T-cell (primary cell): ENCODE measurements around the gene RALB. TPM values are rescaled to one million over a fixed set of nuclear protein-coding genes. Genes with fewer than 3 reads are reported as not detected.
A peak's percentile ranks its signal among the peaks of the same experiment; 100 is the strongest.
"Not testable (repeated sequence)": the region's sequence is repeated elsewhere in the genome, so short reads cannot be mapped to it uniquely, and the experiment has no call there.

Experiments used
- ATAC-seq, 4 experiments: fragments of 200-7000 bp in 3 of 4; fragments of 150-1000 bp in 1 of 4; cut with Tn5 transposase; replicated peaks in 1 of 4; 1 replicate in 3 of 4; 2 replicates in 1 of 4; pipeline ENCODE4 v1.10.0; 2021; ENCODE audit warnings: moderate library complexity in 3 of 4, mild to moderate bottlenecking in 2 of 4, moderate number of reproducible peaks in 1 of 4
- CTCF ChIA-PET, 2 donors: fragments of 300-600 bp; sonication (Branson Sonifier 250); formaldehyde crosslinking; loops; one replicate each; lab custom pipeline; 2022; ENCODE audit warnings: antibody characterized with exemption in 2 of 2; lab: Charles Lee
- POLR2A ChIA-PET, 2 donors: fragments of 300-600 bp; sonication (Branson Sonifier 250); formaldehyde crosslinking; loops; one replicate each; lab custom pipeline; 2022; ENCODE audit warnings: antibody characterized with exemption in 2 of 2; lab: Charles Lee
- DNase-seq, 35 experiments: peaks; one replicate each; pipeline versions ENCODE4 v3.0.0 to v3.0.0-alpha.2; 2013 to 2023
- H3K27ac ChIP-seq: one replicate; pipeline ENCODE4 v1.5.1; 2013; ENCODE audit warnings: low read length
- H3K27me3 ChIP-seq, 2 experiments: replicated peaks in 1 of 2; 1 replicate in 1 of 2; 2 replicates in 1 of 2; pipeline versions ENCODE4 v1.6.1 to v1.7.0; 2013; ENCODE audit warnings: low read length in 1 of 2, mixed read lengths in 1 of 2; ENCODE audit not compliant: control insufficient read depth in 2 of 2, insufficient read depth in 2 of 2; ENCODE audit errors: extremely low read depth in 1 of 2
- H3K36me3 ChIP-seq, 2 donors: 1 replicate in 1 of 2; 2 replicates in 1 of 2; pipeline versions ENCODE4 v1.6.1 to v1.7.0; 2013; ENCODE audit warnings: low read length in 1 of 2; ENCODE audit not compliant: control insufficient read depth in 2 of 2, insufficient read depth in 1 of 2; ENCODE audit errors: extremely low read depth in 1 of 2
- H3K4me1 ChIP-seq, 2 experiments: 1 replicate in 1 of 2; 2 replicates in 1 of 2; pipeline versions ENCODE4 v1.6.1 to v1.7.0; 2013; ENCODE audit warnings: low read length in 2 of 2, mixed read lengths in 1 of 2; ENCODE audit not compliant: insufficient read depth in 2 of 2, control insufficient read depth in 1 of 2; ENCODE audit errors: extremely low read depth in 1 of 2
- H3K4me3 ChIP-seq, 2 donors: 1 replicate in 1 of 2; 2 replicates in 1 of 2; pipeline versions ENCODE4 v1.5.1 to v1.7.0; 2013; ENCODE audit warnings: mild to moderate bottlenecking in 2 of 2, low read length in 1 of 2, moderate library complexity in 1 of 2; ENCODE audit not compliant: control insufficient read depth in 1 of 2; ENCODE audit errors: extremely low read depth in 1 of 2
- H3K9me3 ChIP-seq: 2 replicates; pipeline ENCODE4 v1.7.0; 2013
- H3K27ac Mint-ChIP-seq, 2 donors: one replicate each; pipeline ENCODE4 v1.8.0; 2020 to 2021; ENCODE audit warnings: mild to moderate bottlenecking in 2 of 2, mixed read lengths in 2 of 2
- H3K27me3 Mint-ChIP-seq, 2 donors: one replicate each; pipeline ENCODE4 v1.8.0; 2021 to 2022; ENCODE audit warnings: mixed read lengths in 2 of 2
- H3K36me3 Mint-ChIP-seq: one replicate; pipeline ENCODE4 v1.8.0; 2021; ENCODE audit warnings: mixed read lengths
- H3K4me1 Mint-ChIP-seq, 3 donors: one replicate each; pipeline ENCODE4 v1.8.0; 2020 to 2022; ENCODE audit warnings: mixed read lengths in 3 of 3, mild to moderate bottlenecking in 1 of 3
- H3K4me3 Mint-ChIP-seq, 3 donors: one replicate each; pipeline ENCODE4 v1.8.0; 2020 to 2022; ENCODE audit warnings: mild to moderate bottlenecking in 3 of 3, mixed read lengths in 3 of 3, moderate library complexity in 3 of 3
- H3K9me3 Mint-ChIP-seq, 3 donors: one replicate each; pipeline ENCODE4 v1.8.0; 2020 to 2022; ENCODE audit warnings: mixed read lengths in 3 of 3
- WGBS: methylation state at CpG from one replicate; pipeline ENCODE4 v1.1.5; 2013; ENCODE audit warnings: missing lambda C conversion rate; ENCODE audit not compliant: insufficient coverage; 5-methylcytosine and 5-hydroxymethylcytosine counted together
- total RNA-seq, 35 experiments: library from RNA in 6 of 35; stranded (reverse) in 6 of 35; fragments of 120-200 nt in 1 of 35; gene quantifications; one replicate each; pipeline versions ENCODE4 v1.2.1 to v1.2.4 and lab custom pipeline; 2013 to 2026

RALB gene
- total RNA-seq, 5 donors from 2014 or later (not counting 1 experiment from before 2014, with no cell fraction given) = 10.3 to 20.1 (median 12.9) TPM

DNA sequence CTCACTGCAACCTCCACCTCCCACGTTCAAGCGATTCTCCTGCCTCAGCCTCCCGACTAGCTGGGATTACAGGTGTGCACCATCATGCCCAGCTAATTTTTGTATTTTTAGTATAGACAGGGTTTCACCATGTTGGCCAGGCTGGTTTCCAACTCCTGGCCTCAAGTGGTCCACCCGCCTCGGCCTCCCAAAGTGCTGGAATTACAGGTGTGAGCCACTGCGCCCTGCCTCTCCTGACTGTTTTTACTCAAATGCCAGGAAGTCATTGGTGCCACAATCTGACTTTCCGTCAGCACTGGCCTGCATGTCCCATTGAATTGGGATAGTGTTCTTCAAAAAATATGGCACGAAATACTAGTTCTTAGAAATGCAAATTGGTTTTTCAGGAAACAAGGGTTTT, 58.2 kb downstream of the RALB start:
- H3K36me3 ChIP-seq, H3K27ac Mint-ChIP-seq, POLR2A ChIA-PET, H3K9me3 Mint-ChIP-seq, H3K4me3 Mint-ChIP-seq, H3K27me3 Mint-ChIP-seq, H3K9me3 ChIP-seq, H3K4me3 ChIP-seq, DNase-seq, H3K36me3 Mint-ChIP-seq, H3K27ac ChIP-seq, ATAC-seq: not testable (repeated sequence)
- WGBS = 94% methylated on average over 5 of the region's 8 CpGs
- H3K27me3 ChIP-seq = peaks cover 0 to 24% of the 10 kb centered on the region in 2 experiments
- CTCF ChIA-PET = interaction anchor here in 1 of 2 donors (0.6 to 0.8 kb wide), 4 partner anchors 18 to 130 kb away, joined by 3 read pairs; no protein-coding TSS in a partner anchor
- H3K4me1 Mint-ChIP-seq = peaks cover 25 to 30% (median 29%) of the 10 kb centered on the region in 3 donors
- peaks cover 11 to 29% of the 10 kb centered on the region in 2 experiments for H3K4me1 ChIP-seq

DNA sequence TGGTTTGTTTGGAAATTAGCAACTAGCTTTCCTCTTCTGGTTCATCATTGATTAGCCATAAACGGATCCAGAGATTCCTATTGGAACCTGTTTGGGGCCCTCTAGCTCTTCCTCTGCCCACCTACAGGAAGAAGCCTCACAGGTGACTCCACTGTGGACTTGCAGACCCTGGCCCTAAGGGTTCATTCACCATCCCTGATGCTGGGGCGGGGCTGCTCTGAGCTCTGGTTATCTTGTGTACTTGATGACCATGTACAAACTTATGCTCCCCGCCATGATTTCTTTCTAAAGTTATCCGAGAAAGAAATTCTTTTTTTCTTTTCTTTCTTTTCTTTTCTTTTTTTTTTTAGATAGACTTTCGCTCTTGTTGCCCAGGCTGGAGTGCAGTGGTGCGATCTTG, 59.4 kb downstream of the RALB start:
- no peaks in the 10 kb centered on the region for H3K36me3 Mint-ChIP-seq
- no peak overlapping the region for H3K27ac Mint-ChIP-seq
- H3K4me1 Mint-ChIP-seq = peaks cover 25 to 30% (median 29%) of the 10 kb centered on the region in 3 donors
- no peak for DNase-seq
- Histone ChIP-seq H3K4me3 (no peak overlapping the region), H3K27ac (no peak overlapping the region), H3K9me3 (no peaks in the 10 kb centered on the region), H3K27me3 (peaks cover 0 to 28% of the 10 kb centered on the region in 2 experiments), H3K4me1 (peaks cover 11 to 29% of the 10 kb centered on the region in 2 experiments), H3K36me3 (no peaks in the 10 kb centered on the region)
- WGBS = 60% methylated on average over 3 of the region's 6 CpGs
- no peaks in the 10 kb centered on the region for H3K27me3 Mint-ChIP-seq
- ChIA-PET POLR2A (no interaction called here), CTCF (interaction anchor here (0.7 to 2.3 kb wide), 5 partner anchors 9 to 203 kb away, joined by 3 to 13 read pairs (median 4); no protein-coding TSS in a partner anchor)
- H3K4me3 Mint-ChIP-seq = no peak overlapping the region
- H3K9me3 Mint-ChIP-seq = no peaks in the 10 kb centered on the region
- ATAC-seq = no peak

DNA sequence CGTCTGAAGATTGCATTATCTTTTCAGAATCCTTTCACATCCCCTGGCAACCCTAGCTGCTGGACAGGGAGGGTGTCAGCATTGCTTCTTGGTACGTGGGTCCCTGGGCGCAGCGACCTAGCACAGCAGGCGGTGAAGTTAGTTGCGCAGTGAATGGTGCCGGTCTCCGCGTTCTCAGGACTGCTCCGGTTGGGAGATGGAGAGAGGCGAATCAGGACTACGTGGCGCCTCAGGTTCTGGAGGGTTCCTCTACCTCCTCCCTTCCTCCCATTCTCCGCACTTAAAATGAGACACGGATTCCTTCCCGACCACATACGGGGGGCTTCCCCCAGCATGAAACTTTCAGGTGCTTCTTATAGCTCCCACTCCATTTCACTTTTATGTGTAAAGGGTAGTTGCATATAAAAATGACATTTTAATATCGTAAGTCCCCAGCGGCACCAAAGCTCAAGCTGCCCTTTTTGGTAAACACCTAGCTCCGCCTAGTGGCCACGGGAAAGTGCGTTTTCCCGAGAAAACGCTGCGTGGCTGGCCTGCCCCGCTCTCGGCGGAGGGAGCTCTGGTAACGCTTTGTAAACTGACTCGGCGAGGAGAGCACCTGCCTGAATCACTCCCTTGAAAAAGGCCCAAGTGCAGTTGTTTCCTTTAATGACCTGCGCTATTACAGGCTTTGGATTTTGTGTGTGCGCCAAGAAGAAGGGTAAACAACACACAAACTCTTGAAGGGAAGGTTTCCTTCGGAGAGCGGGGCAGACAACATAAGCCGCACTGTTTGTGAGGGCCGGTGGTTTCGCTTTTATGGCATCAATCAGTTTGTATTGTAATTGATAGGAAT, 60.4 kb downstream of the RALB start:
- H3K9me3 ChIP-seq = no peaks in the 10 kb centered on the region
- Mint-ChIP-seq H3K4me3 (peak overlapping the region; percentile 71 to 76 (median 72)), H3K4me1 (peaks cover 25 to 30% (median 29%) of the 10 kb centered on the region in 3 donors), H3K9me3 (no peaks in the 10 kb centered on the region), H3K36me3 (no peaks in the 10 kb centered on the region), H3K27ac (peak overlapping the region in 1 of 2 donors; percentile 72), H3K27me3 (no peaks in the 10 kb centered on the region)
- peak; percentile 30 to 79 (median 60) for DNase-seq
- peak overlapping the region; percentile 40 to 69 for H3K4me3 ChIP-seq
- POLR2A ChIA-PET = no interaction called here
- no peak overlapping the region for H3K27ac ChIP-seq
- WGBS = 8% methylated on average over 13 of the region's 38 CpGs
- ATAC-seq = peak; percentile 74 to 83 (median 78)
- H3K27me3 ChIP-seq = peaks cover 0 to 30% of the 10 kb centered on the region in 2 experiments
- H3K4me1 ChIP-seq = peaks cover 11 to 29% of the 10 kb centered on the region in 2 experiments
- H3K36me3 ChIP-seq = no peaks in the 10 kb centered on the region
- CTCF ChIA-PET = interaction anchor here (0.6 to 2.3 kb wide), 25 partner anchors 8 to 1080 kb away, joined by 3 to 17 read pairs (median 3); no protein-coding TSS in a partner anchor

DNA sequence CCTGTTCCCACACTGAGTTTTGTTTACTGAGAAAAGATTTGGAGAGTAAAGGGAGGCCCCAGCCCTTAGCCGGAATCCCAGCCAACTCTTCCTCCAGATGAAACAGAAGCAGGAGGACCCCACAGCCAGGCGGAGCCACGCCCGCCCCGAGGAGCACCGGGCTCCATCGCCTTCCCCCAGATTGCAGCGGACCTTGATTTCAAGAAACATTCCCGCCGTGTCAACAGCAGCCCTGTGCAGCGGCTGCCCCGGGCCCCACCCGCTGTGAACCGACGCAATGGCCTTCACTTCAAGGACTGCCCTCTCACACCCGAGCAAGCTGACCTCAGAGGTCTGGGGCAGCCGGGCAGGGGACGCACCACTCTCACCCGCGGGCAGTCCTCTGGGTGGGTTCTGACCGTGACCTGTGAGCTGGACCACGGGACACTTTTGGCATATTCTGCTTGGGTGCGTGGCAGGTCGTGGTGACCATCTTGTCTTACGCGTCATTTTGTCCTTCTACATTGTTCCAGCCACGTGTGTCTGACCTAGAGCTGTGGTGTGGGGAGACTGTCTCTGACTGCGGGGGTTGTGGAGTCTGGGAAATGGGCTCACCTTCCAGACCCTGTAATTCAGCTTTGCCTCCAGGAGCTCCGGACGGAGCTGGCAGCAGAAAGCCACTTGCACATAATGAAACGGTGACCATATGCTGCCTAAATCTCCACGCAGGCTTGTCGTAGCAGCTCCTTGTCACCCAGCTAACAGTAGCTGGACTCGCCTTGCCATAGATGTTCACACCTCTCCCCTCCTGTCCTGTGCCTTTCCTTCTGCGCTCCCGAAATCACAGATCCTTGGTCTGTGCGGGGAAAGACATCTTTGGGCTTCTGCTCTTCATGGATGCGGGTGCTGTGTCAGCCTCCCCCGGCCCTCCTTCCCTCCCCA, 61.3 kb downstream of the RALB start:
- no peak for DNase-seq
- Histone ChIP-seq H3K9me3 (no peaks in the 10 kb centered on the region), H3K4me3 (no peak overlapping the region), H3K27me3 (peaks cover 0 to 34% of the 10 kb centered on the region in 2 experiments), H3K36me3 (no peaks in the 10 kb centered on the region), H3K27ac (no peak overlapping the region), H3K4me1 (peaks cover 11 to 29% of the 10 kb centered on the region in 2 experiments)
- WGBS = 85% methylated on average over 32 of the region's 39 CpGs
- Mint-ChIP-seq H3K4me1 (peaks cover 25 to 30% (median 29%) of the 10 kb centered on the region in 3 donors), H3K9me3 (no peaks in the 10 kb centered on the region), H3K27me3 (no peaks in the 10 kb centered on the region), H3K4me3 (peak overlapping the region in 2 of 3 donors; percentile 72 to 76), H3K36me3 (no peaks in the 10 kb centered on the region), H3K27ac (peak overlapping the region in 1 of 2 donors; percentile 64)
- CTCF ChIA-PET = interaction anchor here (0.6 to 2.3 kb wide), 23 partner anchors 7 to 672 kb away, joined by 3 to 17 read pairs (median 4); no protein-coding TSS in a partner anchor
- peak in 1 of 4 experiments; percentile 19 for ATAC-seq
- POLR2A ChIA-PET = interaction anchor here in 1 of 2 donors (0.6 kb wide), 1 partner anchor 150 kb away, joined by 3 read pairs; no protein-coding TSS in a partner anchor

DNA sequence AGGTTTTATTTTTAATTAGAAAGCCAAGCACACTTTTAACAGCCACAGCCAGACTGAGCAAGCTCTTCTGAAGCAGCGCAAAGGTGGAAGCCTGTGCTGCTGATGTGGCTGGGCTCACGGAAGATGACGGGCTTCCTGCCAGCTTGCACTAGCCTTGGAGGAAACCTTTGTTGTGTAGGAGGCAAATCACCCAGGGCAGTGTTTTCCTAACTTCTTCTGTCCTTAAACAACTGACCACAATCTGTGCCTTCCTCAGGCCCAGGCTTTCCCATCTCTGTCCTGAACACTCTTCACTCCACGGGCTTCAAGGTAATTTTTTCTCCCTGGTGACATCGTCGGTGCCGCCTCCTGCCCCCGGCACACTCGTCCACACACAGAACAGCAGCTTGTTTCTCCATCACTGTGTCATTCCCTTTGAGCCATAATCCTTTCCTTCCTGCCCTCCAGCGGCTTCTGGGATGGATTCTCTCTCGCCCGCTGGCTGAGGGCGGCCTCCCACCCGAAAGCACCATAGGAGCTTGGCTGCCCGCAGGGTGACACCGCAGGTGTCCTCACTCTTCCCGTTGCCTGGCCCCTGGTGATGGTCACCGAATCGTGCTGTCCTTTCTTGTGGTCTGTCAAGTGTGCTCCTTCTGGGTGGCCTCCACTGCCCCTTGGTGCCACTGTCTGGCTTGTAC, 62.2 kb downstream of the RALB start:
- H3K4me3 ChIP-seq = peak overlapping the region in 1 of 2 donors; percentile 5
- peak; percentile 65 to 86 (median 70) for ATAC-seq
- CTCF ChIA-PET = interaction anchor here (0.7 to 1.0 kb wide), 4 partner anchors 12 to 329 kb away, joined by 3 to 6 read pairs (median 4); no protein-coding TSS in a partner anchor
- Mint-ChIP-seq H3K4me1 (peaks cover 25 to 30% (median 29%) of the 10 kb centered on the region in 3 donors), H3K4me3 (peak overlapping the region in 1 of 3 donors; percentile 72), H3K9me3 (no peaks in the 10 kb centered on the region), H3K27me3 (no peaks in the 10 kb centered on the region), H3K36me3 (no peaks in the 10 kb centered on the region), H3K27ac (peak overlapping the region; percentile 15 to 64)
- H3K9me3 ChIP-seq = no peaks in the 10 kb centered on the region
- H3K27me3 ChIP-seq = peaks cover 0 to 38% of the 10 kb centered on the region in 2 experiments
- H3K36me3 ChIP-seq = no peaks in the 10 kb centered on the region
- WGBS = 80% methylated on average over 15 of the region's 19 CpGs
- no peak overlapping the region for H3K27ac ChIP-seq
- POLR2A ChIA-PET = interaction anchor here in 1 of 2 donors (0.6 kb wide), 1 partner anchor 151 kb away, joined by 3 read pairs; no protein-coding TSS in a partner anchor
- DNase-seq = peak in 28 of 35 experiments; percentile 7 to 55 (median 29)
- H3K4me1 ChIP-seq = peaks cover 11 to 29% of the 10 kb centered on the region in 2 experiments
